Transverse colon (tissue), 4 donors: Measurements from ENCODE around the gene TSPAN5.

ENCODE experiments used
- POLR2A ChIP-seq: fragments of 450-650 bp; IDR thresholded peaks from one replicate; pipeline ENCODE4 v1.6.1; 2016; ENCODE audit warnings: antibody characterized with exemption, mild to moderate bottlenecking, moderate library complexity
- POLR2AphosphoS5 ChIP-seq, 3 donors: sonication (generic); formaldehyde crosslinking; IDR thresholded peaks; one replicate each; pipeline ENCODE4 v1.6.1; 2016; ENCODE audit warnings: antibody characterized with exemption in 3 of 3
- TF ChIP-seq, protein P1 (sequence below), 5 experiments: fragments of 200-600 bp in 3 of 5; fragments of 450-650 bp in 2 of 5; sonication (generic) in 3 of 5; IDR thresholded peaks; 1 replicate in 2 of 5; 2 replicates in 3 of 5; pipeline ENCODE4 v1.5.1; 2016 to 2017; ENCODE audit warnings: antibody characterized with exemption in 5 of 5, inconsistent platforms in 3 of 5, mild to moderate bottlenecking in 2 of 5, moderate library complexity in 1 of 5

DNA sequence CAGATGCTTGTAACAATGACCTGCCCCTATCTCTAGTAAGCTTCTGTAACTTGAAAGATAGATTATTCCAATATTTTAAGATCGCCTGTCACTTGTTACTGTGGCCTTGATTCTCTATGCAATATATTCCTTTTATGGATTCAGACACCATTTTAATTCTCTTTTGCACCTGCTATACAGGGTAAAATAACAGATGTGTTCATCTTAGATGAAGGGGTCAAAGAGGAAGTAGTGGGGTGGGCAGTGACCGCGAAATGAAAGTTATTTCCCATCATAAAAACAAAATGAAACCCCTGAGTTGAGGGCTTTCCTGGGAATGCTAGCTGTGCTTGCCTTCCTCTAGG, 175.9 kb downstream of the TSPAN5 start:
- TF ChIP-seq POLR2A (no peak), POLR2AphosphoS5 (IDR thresholded peaks at IDR 0.05) (no peak)
- TF ChIP-seq, protein P1, sequence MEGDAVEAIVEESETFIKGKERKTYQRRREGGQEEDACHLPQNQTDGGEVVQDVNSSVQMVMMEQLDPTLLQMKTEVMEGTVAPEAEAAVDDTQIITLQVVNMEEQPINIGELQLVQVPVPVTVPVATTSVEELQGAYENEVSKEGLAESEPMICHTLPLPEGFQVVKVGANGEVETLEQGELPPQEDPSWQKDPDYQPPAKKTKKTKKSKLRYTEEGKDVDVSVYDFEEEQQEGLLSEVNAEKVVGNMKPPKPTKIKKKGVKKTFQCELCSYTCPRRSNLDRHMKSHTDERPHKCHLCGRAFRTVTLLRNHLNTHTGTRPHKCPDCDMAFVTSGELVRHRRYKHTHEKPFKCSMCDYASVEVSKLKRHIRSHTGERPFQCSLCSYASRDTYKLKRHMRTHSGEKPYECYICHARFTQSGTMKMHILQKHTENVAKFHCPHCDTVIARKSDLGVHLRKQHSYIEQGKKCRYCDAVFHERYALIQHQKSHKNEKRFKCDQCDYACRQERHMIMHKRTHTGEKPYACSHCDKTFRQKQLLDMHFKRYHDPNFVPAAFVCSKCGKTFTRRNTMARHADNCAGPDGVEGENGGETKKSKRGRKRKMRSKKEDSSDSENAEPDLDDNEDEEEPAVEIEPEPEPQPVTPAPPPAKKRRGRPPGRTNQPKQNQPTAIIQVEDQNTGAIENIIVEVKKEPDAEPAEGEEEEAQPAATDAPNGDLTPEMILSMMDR (IDR thresholded peaks at IDR 0.05), result no peak
